OCI-LY3 (cell line): ENCODE results near the gene CRNKL1.

Experiments
- CTCF ChIP-seq: fragments of 200-600, 300-600 bp; sonication (generic); IDR thresholded peaks from 2 replicates; pipeline ENCODE4 v1.5.1; 2014; ENCODE audit warnings: antibody characterized with exemption, low read length, low read depth
- EZH2phosphoT487 ChIP-seq: fragments of 200-600 bp; shearing (Covaris generic); IDR thresholded peaks from 2 replicates; pipeline ENCODE4 v1.6.1; 2018; ENCODE audit warnings: antibody characterized with exemption, mixed run types, low read depth

- TF ChIP-seq CTCF (no peak), EZH2phosphoT487 (no peak)
These were observed 34.5 kb downstream of the CRNKL1 start for GRCh38 chr20:20017844-20018185.
